Kasumi-1 (cell line): Measurements from ENCODE around the gene CACNB1.
"Not testable (repeated sequence)": the region's sequence is repeated elsewhere in the genome, so short reads cannot be mapped to it uniquely, and the experiment has no call there.

ENCODE experiments used
- DNase-seq, 2 experiments: peaks; one replicate each; lab custom pipeline; 2025; lab: John Stamatoyannopoulos, UW

Gene CACNB1

DNA sequence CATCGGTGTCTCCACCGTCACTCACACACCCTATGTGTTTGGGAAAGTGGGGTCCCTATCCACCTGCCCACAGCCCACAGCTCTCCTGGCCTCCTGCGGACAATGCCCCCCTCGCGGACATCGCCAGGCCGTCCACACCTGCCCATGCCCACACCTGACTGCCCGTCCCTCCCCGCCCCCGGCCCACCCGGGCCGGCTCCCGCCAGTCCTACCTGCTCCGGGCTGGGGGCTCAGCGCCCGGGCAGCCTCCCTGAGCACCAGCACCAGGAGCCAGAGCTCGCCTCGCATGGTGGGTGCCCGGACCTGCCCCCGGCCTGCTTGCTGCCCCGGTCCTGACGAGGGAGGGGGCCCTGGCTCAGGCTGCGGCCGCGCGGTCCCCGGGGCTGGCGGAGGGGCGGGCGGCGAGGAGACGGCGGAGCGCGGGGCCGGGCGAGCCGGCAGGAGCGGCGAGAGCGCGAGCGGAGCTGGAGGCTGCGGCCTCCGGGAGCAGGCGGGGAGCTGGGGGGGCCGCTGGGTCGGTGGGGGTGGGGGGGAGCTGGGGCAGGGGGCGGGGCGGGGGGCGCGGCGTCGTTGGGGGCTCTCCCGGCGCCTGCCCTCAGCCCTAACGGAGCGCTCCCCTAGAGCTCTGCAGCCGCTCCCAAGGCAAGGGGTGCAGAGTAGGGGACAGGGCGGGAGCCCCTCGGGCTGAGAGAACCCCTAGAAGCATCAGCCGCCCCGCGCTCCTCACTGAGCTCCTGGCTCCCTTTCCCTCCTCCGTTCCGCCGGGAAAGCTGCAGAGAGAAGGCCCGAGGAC is 46.1 kb downstream of the CACNB1 start, which contains the start of gene PLXDC1:
TSS of gene PLXDC1 (minus strand) at position 488 of the 793 bp plus-strand sequence. CDS start at position 288, 200 bp downstream.
- no peak for DNase-seq

DNA sequence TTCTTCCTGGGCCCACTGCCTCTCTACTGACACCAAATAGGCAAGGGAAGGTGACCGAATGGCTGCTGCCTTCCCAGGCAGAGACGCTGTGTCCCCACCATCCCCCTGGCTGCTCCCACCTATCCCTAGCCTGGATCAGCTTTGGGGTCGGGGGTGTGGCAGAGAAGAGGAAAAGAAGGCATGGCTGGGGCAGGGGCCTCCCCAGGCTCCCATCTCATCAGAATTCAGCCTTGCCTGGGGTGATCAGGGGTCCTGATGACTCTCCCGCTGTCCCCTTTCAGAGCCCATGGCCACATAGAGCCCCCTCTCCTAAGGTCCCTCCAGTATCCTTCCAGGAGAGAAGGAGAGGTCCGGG is 46.7 kb downstream of the CACNB1 start:
- no peak for DNase-seq

DNA sequence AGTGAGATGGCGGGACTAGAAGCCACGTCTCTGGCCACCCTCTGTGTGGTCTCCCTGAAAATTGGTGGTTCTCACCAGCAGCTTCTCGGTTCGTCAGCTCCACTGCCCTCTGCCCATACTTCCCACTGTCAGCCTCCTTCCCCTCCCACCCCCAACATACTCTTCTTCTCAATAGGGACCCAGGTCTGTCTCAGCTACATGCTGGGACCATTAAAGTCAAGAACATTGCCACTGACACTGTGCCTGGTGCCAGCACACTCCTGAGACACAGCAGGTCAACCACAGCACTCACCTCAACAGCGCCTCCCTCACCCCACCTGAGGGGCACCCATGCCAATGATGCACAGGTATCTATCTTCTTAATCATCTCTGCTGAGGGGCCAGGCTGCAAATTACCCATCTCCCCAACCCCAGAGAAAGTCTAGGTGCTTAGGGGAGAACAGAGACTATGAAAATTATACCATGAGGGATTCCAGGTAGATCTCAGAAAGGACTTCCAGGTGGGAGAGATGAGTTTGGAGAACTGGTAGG is 47.3 kb downstream of the CACNB1 start:
- no peak for DNase-seq

DNA sequence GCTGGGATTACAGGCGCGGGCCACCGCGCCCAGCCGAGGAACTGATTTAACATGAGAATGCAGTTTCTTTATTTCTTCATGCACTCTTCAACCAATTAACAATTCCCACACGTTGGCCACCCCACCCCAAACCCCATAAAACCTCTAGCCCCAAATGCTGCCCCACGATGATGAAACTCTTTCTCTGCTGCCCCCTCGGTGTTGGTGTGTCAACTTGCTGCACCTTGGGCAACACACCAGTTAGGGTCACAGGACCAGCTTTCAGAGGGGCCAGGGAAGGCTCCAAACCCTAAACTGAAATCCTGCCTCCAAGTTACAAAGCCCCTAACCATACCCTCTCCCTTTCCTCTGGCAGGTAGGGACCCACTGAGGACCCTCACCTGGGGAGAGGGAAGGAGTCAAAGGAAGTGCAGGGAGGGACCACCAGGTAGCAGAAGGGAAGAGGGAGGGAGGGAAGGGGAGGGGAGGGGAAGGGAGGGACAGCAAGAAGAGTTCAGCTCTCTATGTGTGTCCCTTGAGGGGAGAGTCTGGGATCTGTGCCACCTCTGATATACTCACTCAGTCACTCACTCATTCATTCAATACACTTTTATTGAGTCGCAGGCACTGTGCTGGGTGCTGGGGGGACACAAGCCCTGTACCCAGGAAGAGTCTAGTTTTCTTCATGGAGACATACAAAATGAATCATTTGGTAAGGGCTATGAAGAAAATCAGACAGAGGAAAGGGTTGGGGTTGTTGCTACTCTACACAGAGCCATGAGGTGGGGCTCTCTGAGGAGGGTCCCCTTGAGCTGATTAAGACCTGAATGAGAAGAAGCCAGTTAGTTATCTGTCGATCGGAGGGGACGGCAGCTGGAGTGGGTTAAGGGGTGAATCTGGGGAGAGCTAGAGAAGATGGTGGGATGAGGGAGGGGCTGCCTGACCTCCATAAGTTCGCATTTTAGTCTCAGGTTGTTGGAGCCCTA is 50.0 kb downstream of the CACNB1 start:
- DNase-seq: no peak

DNA sequence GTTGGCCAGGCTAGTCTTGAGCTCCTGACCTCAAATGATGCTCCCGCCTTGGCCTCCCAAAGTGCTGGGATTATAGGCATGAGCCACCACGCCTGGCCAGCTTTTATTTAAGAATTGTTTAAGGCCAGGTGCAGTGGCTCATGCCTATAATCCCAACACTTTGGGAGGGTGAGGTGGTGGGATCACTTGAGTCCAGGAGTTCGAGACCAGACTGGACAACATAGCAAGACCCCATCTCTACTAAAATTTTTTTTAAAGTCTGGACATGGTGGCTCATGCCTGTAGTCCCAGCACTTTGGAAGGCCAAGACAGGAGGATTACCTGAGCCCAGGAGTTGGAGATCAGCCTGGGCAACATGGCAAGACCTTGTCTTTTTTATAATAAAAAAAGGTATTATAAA is 51.2 kb downstream of the CACNB1 start:
- no peak for DNase-seq

DNA sequence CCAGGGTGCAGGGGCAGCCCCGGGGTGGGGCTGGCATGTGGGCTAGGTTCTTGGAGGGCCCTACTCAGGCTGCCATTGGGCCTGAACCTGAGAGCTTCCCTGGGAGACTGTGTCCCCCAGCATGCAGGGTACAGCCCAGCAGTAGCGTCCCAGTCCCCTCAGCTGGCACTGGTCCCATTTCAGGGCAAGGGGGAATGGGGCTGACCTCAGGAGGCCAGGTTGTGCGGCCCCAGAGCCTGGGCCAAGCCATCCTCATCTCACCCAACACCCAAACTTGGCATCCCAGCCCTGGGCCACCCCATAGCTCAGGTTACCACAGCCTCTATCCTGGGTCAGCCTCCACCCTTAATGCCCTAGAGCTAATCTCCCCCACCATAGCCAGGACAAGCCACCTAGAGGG is 52.3 kb downstream of the CACNB1 start:
- DNase-seq: no peak

DNA sequence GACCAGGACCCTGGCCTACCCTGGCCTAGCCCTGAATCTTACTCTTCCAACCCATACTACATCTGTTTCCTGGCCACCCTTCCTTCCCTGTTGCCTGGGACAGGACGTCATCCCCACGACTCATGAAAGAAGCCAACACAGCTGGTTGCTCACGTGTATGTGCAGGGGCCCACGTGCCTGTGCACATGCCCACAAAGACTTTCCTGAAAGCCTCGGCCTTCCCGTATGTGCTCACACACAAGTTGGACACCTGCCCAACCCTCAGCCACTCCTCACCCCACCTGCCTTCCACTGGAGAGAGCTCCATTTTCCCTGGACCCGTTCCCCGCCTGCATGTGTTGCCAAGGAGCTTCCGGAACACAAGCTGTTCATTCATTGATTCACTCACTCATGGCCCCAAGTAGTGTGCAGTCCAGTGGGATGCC is 53.0 kb downstream of the CACNB1 start:
- no peak for DNase-seq

DNA sequence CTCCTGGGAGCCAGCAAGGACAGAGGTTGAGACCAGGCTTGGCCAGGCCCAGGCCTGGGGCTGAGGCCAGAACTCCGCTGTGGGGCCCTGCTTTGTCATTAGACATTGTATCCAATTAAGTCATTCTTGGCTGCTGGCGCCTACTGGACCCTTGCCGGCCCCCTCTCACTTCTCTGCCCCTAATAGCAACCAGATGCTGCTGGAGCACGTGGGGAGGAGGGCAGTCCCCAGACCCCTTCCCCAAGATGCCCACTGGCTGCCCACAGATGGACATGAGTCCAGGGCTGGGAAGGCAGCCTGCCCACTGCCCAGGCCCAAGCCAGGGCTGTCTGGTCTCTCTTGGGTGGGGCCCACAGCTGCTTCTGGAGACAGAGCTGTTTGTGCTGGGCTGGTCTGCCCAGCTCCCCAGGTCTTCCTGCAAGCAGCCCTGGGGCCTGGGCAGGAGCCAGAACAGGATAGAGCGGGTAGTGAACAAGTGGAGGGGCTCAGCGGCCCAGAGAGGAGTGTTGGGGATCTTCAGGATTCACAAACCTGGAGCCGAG is 53.8 kb downstream of the CACNB1 start:
- DNase-seq: no peak

DNA sequence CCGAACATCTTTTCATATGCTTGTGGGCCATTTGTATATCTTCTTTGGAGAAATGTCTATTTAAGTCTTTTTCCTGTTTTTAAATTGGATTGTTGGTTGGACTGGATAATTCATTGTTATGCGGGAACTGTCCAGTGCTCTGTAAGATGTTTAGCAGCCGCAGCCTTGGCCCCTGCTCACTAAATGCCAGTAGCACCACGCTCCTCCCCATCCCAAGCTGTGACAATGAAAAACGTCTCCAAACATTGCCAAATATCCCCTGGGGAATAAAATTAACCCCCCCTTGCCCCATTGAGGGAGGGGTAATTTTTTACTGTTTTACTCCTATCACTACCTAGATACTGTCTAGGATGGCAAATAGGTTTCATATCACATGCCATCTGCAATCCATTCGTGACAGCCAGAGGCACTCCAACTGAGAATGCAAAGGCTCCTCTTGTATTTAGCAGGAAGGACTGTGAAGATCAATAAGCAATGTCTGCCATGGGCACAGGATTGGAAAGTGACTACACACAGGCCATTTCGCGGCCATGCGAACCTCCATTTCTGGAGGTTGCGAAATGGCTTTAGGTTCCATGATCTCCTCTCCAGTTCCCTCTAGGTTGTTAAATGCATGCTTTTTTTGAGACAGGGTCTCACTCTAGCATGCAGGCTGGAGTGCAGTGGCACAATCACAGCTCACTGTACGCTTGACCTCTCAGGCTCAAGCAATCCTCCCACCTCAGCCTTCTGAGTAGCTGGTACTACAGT is 55.4 kb downstream of the CACNB1 start:
- DNase-seq: no peak

DNA sequence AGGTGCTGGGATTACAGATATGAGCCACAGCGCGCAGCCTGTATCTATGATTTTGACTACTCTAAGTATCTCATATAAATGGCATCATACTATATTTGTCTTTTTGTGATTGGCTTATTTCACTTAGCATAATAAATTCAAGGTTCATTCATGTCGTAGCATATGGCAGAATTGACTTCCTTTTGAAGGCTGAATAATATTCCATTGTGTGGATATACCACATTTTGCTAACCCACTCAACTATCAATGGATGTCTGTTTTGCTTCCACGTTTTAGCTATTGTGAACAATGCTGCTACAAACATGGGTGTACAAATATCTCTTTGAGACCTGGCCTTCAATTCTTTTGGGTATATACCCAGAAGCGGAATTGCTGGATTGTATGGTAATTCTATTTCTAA is 56.2 kb downstream of the CACNB1 start:
- DNase-seq: no peak

DNA sequence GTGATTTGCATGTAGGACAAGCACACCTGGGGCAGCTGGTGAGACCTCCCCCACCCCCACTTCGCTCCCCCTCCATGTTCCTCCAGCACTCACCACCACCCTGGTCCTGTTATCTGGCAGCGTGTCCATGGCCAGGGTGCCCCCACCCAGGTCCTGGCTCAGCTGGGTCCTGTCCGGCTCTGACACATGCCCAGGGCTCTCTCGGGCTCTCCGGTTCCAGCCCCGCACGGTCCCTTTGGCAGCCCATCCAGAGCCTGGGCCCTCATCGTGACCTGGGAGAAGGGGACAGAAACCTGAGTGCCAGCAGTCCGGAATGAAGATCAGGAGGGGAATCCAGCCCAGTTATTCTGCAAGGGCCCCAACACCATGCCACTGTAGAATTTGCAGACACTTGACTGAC is 57.9 kb downstream of the CACNB1 start:
- no peak for DNase-seq

DNA sequence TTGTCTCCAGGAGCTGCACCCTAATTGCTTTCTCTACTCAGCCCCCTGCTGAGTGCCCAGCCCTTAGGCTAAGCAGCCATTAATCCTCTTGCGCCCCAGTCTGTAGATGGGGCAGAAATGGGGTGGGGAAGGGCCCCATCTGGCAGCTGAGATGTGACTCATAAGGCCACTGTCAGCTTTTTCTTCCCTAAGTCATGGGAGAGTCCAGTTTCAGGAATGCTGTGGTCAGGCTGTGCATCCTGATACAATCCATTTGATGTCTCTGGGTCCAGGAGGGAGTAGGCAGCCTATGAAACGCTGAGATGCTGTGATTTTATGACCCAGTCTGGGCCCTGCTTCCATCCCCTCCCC is 58.3 kb downstream of the CACNB1 start:
- no peak for DNase-seq

DNA sequence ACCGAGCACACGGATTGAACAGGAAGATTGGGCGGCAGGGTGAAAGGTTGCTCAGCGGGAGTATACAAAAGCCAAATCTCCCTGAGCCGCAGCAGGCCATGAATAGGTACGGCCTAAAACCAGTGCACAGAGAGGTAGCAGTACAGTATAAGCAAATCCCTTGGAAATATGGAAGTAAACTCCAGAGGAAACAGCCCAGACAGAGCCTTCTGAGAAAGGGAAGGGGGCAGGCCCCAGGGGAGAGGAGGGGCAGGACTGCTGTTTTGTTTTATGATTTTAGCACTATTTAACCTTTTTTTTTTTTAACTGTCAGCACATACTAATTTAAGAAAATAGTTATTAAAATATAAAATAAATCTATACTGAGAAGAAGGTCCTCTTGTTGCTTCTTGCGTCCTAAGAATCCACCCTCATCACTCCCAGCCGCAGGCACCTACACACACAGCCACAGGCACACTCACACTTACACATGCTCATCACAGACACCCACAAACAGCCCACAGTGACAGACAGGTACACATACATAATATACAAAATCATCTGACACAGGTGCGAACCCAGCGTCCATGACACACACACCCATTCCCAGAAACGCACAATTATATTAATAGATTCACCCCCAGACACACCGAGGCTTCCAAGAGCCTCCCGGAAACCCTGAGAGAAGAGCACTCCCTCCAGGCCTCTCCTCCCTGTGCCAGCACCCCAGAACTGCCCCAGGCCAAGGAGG is 58.9 kb downstream of the CACNB1 start:
- DNase-seq: no peak

DNA sequence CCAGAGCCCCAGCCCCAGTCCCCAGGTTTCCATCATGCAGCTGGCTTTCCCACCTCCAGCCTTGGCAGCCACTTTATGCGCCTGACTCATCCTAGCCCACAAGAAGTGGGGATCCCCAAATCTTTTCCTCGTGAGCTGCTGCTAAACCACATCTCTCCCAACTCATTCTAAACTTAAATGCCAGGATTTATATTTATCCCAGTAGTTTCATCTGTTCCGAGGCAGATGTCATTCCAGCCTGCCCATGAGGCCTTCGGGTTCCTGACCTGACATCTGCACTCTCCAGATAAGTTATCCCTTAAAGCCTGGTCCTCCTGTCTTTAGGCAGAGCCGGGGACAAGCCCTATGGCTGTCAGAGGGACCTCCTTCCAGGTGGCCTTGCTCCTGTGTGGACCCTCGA is 62.6 kb downstream of the CACNB1 start:
- no peak for DNase-seq

DNA sequence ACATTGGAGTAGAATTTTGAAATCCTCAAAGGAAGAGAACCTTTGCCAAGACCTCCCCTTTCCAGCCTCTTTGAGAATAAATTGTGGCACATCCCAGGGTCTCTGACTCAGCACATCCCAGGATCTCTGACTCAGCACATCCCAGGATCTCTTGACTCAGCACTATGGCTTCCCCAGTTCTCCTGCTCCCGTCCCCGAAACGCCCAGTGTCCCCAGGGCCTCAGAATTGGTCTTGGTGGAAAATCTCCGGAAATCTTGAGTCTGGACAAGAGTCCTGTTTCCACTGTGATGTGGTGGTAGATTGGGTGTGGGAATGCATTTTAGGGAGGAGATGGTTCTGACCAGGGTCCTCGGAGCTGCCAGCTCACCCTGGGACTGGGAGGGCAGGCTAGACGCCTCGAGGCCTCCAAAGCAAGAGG is 65.3 kb downstream of the CACNB1 start:
- no peak for DNase-seq

DNA sequence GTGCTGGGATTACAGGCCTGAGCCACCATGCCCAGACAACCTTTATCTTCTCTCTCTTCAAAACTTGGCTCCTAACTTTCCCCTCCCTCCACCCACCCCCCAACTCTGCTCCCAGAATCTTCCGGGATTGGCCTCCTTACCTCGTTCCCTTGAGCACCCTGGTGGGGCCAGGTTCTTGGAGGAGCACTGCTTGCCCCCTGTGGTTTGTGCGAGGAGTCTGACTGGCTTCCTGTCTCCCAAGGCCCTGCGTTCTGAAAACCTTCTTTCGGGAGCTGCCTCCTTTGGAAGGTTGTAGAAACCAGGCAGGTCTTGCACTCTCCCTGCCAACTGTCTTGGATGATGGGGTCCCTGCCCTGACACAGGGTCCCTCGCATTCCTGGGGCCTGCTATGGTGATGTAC is 65.9 kb downstream of the CACNB1 start:
- no peak for DNase-seq

DNA sequence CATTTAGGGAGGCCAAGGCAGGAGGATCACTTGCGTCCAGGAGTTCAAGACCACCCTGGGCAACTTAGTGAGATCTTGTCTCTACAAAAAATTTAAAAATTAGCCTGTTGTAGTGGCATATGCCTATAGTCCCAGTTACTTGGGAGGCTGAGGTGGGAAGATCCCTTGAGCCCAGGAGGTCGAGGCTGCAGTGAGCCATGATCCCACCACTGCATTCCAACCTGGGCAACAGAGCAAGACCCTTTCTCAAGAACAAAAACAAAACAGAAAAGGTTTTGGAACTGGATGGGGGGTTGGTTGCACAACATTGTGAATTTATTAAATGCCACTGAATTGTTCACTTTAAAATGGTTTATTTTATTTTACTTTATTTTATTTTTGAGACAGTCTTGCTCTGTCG is 67.3 kb downstream of the CACNB1 start:
- no peak for DNase-seq

DNA sequence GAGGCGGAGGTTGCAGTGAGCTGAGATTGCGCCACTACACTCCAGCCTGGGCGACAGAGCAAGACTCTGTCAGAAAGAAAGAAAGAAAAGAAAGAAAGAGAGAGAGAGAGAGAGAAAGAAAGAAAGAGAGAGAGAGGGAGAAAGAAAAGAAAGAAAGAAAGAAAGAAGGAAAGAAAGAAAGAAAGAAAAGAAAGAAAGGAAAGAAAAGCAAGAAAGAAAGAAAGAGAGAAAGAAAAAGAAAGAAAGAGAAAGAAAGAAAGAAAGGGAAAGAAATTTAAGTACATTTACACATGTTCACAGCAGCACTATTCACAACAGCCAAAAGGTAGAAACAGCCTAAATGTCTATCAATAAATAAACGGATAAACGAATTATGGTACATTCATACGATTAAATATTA is 67.9 kb downstream of the CACNB1 start:
- not testable (repeated sequence) for DNase-seq

DNA sequence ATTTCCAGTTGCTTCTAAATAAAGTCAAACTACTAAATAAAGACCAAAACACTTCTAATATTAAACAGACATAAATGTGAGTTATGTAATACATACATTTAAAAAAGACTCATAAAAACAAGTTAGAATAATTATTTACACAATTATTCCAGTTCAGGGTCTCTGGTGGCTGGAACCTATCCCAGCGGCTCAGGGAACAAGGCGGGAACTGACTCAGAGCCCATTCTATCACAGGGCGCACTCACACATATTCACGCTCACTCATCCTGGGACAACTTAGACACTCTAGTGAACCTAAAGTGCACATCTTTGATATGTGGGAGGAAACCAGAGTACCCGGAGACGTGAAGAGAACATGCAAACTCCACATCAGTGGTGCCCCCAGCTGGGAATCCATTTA is 71.0 kb downstream of the CACNB1 start:
- no peak for DNase-seq

DNA sequence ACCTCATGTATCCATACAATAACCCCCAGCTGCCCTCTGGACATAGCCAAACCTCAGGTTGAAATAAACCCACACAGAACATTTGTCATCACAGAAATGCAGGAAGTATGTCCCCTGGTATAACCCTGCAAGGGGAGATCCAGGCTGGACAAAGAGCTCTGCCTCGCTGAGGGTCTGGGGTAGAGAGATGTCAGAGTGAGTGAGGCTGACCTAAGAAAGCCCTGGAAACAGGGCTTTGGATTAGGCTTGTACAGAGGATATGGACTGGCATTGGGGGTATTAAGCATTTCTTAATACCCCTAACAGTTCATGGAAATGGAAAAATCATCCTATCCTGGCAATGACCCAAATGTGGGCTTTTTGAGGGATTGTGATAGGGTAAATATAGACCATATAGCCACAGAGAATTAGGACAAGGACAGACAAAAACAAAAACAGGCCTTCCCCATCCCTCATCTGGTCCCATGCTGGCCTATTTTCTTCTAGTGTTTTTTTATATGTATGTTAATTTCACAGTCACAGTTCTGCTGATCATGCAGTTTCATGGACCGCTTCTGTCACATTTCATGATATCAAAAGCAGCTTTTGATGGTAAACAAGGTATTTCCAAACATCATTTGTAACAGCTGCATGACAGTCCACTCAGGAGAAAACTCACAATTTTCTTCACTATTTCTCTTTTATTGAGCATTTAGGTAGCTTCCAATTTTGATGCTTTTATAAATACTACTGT is 72.2 kb downstream of the CACNB1 start:
- no peak for DNase-seq
